NCI-H446 (cell line): Measurements from ENCODE around the gene FLNB.

Experiments
- DNase-seq, 2 experiments: peaks; one replicate each; lab custom pipeline; 2025; lab: John Stamatoyannopoulos, UW

Gene FLNB

GRCh38 chr3:58106640-58107039, 98.4 kb downstream of the FLNB start:
- no peak for DNase-seq

- DNase-seq = no peak
Observed at GRCh38 chr3:58107597-58107996, 99.4 kb downstream of the FLNB start.

- no peak for DNase-seq
Observed at GRCh38 chr3:58109752-58110151, 101.5 kb downstream of the FLNB start.

GRCh38 chr3:58111513-58112184, 103.4 kb downstream of the FLNB start:
- DNase-seq = no peak

GRCh38 chr3:58112185-58112535, 103.9 kb downstream of the FLNB start:
- no peak for DNase-seq

- no peak for DNase-seq
Observed at GRCh38 chr3:58115175-58115574, 107.0 kb downstream of the FLNB start.

GRCh38 chr3:58116161-58116955, 108.1 kb downstream of the FLNB start:
- no peak for DNase-seq

- DNase-seq = no peak
Observed at GRCh38 chr3:58116985-58117384, 108.8 kb downstream of the FLNB start.

GRCh38 chr3:58117561-58118181, 109.4 kb downstream of the FLNB start:
- peak in 1 of 2 experiments; percentile 73 for DNase-seq

GRCh38 chr3:58119186-58119585, 111.0 kb downstream of the FLNB start:
- DNase-seq = peak in 1 of 2 experiments; percentile 41

GRCh38 chr3:58120075-58120812, 112.0 kb downstream of the FLNB start:
- DNase-seq = no peak

GRCh38 chr3:58121183-58121582, 113.0 kb downstream of the FLNB start:
- no peak for DNase-seq

GRCh38 chr3:58122936-58123700, 114.9 kb downstream of the FLNB start:
- DNase-seq = no peak

GRCh38 chr3:58124387-58124786, 116.2 kb downstream of the FLNB start:
- no peak for DNase-seq

GRCh38 chr3:58129041-58129770, 121.0 kb downstream of the FLNB start:
- DNase-seq = no peak

GRCh38 chr3:58130591-58130990, 122.4 kb downstream of the FLNB start:
- no peak for DNase-seq

- no peak for DNase-seq
Observed at GRCh38 chr3:58131101-58131825, 123.0 kb downstream of the FLNB start.

- no peak for DNase-seq
Observed at GRCh38 chr3:58132850-58133249, 124.6 kb downstream of the FLNB start.

- no peak for DNase-seq
Observed at GRCh38 chr3:58134468-58134867, 126.2 kb downstream of the FLNB start.
